SKM-1 treated with dmso at 0.1 percent for 144 hours (cell line): ENCODE measurements around the gene ASIC2.

Experiments used
- DNase-seq: peaks from one replicate; lab custom pipeline; 2025; ENCODE audit not compliant: unreplicated experiment; lab: John Stamatoyannopoulos, UW

ASIC2 gene

GRCh38 chr17:33079201-33079600, 213.9 kb downstream of the ASIC2 start:
- peak; percentile 50 for DNase-seq

GRCh38 chr17:33076979-33077378, 216.1 kb downstream of the ASIC2 start:
- no peak for DNase-seq

GRCh38 chr17:33073416-33073815, 219.7 kb downstream of the ASIC2 start:
- DNase-seq = no peak

GRCh38 chr17:33072421-33073161, 220.5 kb downstream of the ASIC2 start:
- DNase-seq = no peak

GRCh38 chr17:33071656-33072055, 221.4 kb downstream of the ASIC2 start:
- no peak for DNase-seq

DNA sequence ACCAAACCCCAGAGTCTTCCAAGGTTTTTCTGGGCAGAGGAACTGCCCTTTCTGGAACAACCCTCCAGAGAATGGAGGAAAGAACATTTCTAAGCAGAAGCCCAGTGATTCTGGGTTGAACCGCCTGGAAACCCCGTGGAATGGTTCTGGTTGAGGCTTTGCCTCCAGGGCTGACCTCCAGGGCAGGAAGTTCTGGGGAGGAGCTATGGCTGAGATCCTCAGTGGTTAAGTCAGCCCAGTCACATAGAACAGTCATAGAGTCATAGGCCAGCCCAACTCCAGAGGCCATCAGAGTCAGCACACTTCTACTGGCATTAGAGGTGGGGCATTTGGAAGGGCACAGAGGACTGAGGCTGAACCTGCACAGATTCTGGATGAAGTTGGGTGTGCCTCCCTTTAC, 235.5 kb downstream of the ASIC2 start:
- DNase-seq = no peak

DNA sequence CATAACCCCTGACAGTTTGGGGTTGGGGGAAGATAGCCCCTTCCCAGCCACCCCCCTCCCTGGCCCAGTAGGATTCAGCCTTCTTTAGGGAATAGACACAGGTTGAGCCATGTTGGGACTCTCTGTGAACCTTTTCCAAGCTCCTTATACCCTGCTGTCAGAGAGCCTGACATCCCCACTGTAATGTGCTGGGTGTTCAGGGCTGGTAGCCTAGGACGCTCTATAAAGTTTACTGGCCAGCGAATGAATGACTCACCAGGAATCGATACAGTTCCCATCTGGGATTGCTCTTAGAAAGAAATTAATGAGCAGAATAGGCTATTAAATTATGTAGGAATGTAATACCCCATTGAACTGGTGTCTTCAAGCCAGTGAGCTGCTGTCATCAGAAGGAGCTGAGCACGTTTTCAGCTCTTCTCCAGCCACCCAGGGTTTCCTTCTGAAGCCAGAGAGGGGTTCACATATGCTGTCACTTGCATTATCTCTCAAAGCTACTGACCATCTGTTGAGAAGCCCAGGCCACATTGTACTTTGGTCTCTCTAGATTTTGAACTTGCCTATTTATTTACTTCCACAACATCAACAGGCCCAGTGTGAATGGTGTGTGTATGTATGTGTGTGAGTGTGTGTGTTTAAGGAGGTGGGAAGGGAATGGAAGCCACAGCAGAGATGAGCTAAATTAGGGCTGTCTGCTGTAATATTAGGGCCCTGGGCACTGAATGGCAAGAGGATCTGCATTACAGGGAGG, 236.5 kb downstream of the ASIC2 start:
- DNase-seq = no peak

GRCh38 chr17:33055746-33056145, 237.3 kb downstream of the ASIC2 start:
- no peak for DNase-seq

DNA sequence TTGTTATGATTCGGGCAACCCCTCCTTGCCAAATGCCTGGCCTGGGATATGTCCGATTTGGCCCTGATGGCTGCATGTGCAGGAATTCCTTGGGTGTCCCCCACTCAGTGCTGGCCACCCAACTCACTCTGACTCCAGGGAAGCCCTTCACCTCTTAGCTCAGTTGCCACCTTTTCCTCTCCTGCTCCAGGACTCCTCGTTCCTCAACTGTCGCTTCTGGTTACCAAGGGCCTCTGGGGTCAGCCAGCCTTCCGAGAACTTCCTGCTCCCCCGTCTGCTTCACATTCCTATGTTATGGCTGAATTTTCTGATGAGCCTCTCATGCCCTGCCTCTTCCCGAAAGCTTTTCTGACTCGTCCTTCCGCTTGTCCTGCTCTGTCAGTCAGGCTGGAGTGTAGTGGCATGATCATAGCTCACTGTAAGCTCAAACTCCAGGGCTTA, 237.9 kb downstream of the ASIC2 start:
- DNase-seq = no peak

GRCh38 chr17:33054412-33054811, 238.7 kb downstream of the ASIC2 start:
- DNase-seq = no peak

GRCh38 chr17:33053676-33054075, 239.4 kb downstream of the ASIC2 start:
- no peak for DNase-seq

- no peak for DNase-seq
These were observed 240.2 kb downstream of the ASIC2 start for GRCh38 chr17:33052856-33053255.

GRCh38 chr17:33050611-33051140, 242.4 kb downstream of the ASIC2 start:
- no peak for DNase-seq

- DNase-seq = peak; percentile 21
These were observed 243.2 kb downstream of the ASIC2 start for GRCh38 chr17:33049781-33050414.

DNA sequence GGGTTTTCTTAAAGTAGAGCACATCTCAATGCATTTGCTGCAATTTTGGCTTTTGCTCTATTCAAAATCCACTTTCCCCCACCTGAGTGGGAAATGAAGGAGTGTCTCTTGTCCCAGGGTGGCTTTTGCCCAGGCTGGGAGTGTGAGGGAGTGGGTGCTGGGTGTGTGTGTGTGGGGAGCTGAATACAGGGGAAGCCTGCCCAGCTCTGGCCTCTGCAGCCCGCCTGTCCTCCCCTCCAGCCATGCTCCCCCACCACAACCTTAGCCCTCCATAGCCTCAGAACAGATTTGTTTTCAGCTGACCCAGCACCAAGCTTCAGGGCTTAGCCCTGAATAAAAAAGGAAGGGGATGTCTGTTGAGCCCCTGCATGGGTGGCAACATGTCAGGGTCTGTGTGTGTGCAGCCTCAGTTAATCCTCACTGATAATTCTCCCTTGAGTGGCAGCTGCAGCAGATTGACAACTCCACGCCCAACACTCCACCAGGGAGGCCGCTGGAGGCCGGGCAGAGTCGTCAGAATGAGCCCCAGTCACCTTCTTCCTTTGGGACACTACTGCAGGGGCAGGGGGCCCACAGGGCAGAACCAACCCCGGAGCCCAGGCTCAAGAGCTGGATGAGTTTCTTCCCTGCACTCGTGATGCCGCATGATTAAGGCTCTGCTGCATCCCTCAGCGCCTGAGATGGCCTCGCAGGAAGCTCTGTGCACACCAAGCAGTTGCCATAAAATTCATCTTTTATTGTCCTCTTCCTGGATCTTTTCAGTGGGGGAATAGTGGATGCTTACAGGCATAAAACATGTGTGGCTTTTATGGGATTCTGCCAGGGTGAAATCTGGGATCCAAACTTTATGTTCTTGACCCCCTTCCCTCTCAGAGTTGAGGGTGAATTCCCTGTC, 246.5 kb downstream of the ASIC2 start:
- no peak for DNase-seq

- DNase-seq = no peak
These were observed 247.9 kb downstream of the ASIC2 start for GRCh38 chr17:33045216-33045615.

- no peak for DNase-seq
These were observed 248.3 kb downstream of the ASIC2 start for GRCh38 chr17:33044771-33045170.

DNA sequence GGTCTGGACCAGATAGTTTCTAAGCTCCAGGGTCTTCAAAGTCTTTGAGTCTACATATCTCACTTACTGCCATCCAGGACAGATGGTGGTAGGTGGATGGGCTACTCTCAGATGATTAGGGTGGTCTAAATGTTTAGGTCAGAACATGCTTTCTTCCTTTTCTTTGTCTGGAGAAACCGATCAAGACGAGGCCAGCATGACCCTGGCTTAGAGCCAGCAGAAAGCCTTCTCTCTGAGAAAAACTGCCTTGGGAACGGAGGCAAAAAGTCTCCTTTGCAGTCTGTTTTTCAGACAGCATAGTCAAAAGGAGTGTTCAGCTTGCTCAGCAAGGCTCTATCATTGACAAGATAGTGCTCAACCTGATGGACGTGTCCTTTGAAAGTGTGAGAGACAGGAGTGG, 252.6 kb downstream of the ASIC2 start:
- no peak for DNase-seq

- no peak for DNase-seq
These were observed 253.2 kb downstream of the ASIC2 start for GRCh38 chr17:33039874-33040273.

- DNase-seq = peak; percentile 1
These were observed 254.4 kb downstream of the ASIC2 start for GRCh38 chr17:33038740-33039139.

DNA sequence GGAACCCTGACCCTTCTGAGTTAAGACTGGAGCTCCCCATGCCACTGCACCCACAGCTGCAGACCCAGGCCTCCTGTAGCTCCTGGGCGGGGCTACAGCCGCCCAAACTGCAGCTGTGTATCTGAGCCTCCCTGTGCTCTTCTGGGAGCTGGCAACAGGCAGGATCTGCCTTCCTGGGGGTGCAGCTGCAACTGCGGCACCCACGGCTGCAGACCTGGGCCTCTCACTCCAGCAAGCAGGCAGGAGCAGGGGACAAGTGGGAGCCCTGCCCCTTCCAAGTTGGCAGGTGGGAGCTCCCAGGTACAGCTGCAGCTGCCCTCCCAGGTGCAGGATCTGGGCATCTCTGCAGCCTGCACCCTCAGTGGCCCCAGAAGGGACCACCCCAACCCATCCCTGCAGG, 259.9 kb downstream of the ASIC2 start:
- DNase-seq = no peak
